OCI-LY7 (cell line): ENCODE data around the gene HABP4. TPM values are rescaled to one million over a fixed set of nuclear protein-coding genes. Genes with fewer than 3 reads are reported as not detected.

ENCODE experiments used
- BruUV-seq: library from RNA; stranded (reverse); fragments of 400-500 nt; replicated peaks from 2 replicates; lab custom pipeline; 2021; lab: Mats Ljungman, UMichigan
- CTCF ChIA-PET: fragments of 300-600 bp; sonication (Branson Sonifier 250); formaldehyde crosslinking; loops from one replicate; lab custom pipeline; 2022; ENCODE audit warnings: antibody characterized with exemption; ENCODE audit not compliant: unreplicated experiment; lab: Charles Lee
- POLR2A ChIA-PET: fragments of 300-600 bp; sonication (Branson Sonifier 250); formaldehyde crosslinking; loops from one replicate; lab custom pipeline; 2022; ENCODE audit warnings: antibody characterized with exemption; lab: Charles Lee
- DNase-seq: peaks from one replicate; pipeline ENCODE4 v3.0.0-alpha.2; 2015; ENCODE audit warnings: low spot score
- H2AFZ ChIP-seq: fragments of 200-600 bp; sonication (generic), shearing (Covaris generic); 2 replicates; pipeline ENCODE4 v1.6.1; 2014; ENCODE audit warnings: mild to moderate bottlenecking, antibody characterized with exemption, low read length, moderate library complexity
- H3K27ac ChIP-seq: fragments of 200-600 bp; sonication (generic); 2 replicates; pipeline ENCODE4 v1.5.1; 2014; ENCODE audit warnings: mixed run types, low read depth, mild to moderate bottlenecking, moderate library complexity, low read length, inconsistent platforms; ENCODE audit not compliant: poor library complexity, severe bottlenecking
- H3K36me3 ChIP-seq: fragments of 200-600 bp; sonication (generic); 2 replicates; pipeline ENCODE4 v1.6.1; 2014; ENCODE audit warnings: mild to moderate bottlenecking, antibody characterized with exemption, low read length, moderate library complexity, mixed read lengths; ENCODE audit not compliant: insufficient read depth
- H3K4me1 ChIP-seq: fragments of 200-600 bp; sonication (generic); 2 replicates; pipeline ENCODE4 v1.5.1; 2014; ENCODE audit warnings: mild to moderate bottlenecking, low read length; ENCODE audit not compliant: insufficient read depth, poor library complexity, severe bottlenecking
- H3K4me2 ChIP-seq: fragments of 200-600 bp; sonication (generic); 2 replicates; pipeline ENCODE4 v1.6.1; 2014; ENCODE audit warnings: mild to moderate bottlenecking, low read length
- H3K4me3 ChIP-seq: fragments of 200-600 bp; sonication (generic); 2 replicates; pipeline ENCODE4 v1.5.1; 2014; ENCODE audit warnings: mild to moderate bottlenecking, low read depth, low read length; ENCODE audit not compliant: poor library complexity, severe bottlenecking
- H3K79me2 ChIP-seq: fragments of 200-600 bp; sonication (generic); 2 replicates; pipeline ENCODE4 v1.6.1; 2016; ENCODE audit warnings: low read depth, mild to moderate bottlenecking, low read length, moderate library complexity, mixed read lengths; ENCODE audit not compliant: insufficient read depth
- H3K9me2 ChIP-seq: fragments of 200-600 bp; sonication (generic); 2 replicates; pipeline ENCODE4 v1.6.1; 2016; ENCODE audit warnings: mild to moderate bottlenecking, low read length, mixed read lengths; ENCODE audit not compliant: insufficient read depth
- H3K9me3 ChIP-seq: fragments of 200-600 bp; sonication (generic); 2 replicates; pipeline ENCODE4 v1.6.1; 2014; ENCODE audit warnings: mild to moderate bottlenecking, mixed run types, low read length, mixed read lengths
- H4K20me1 ChIP-seq: fragments of 200-600 bp; sonication (generic); 2 replicates; pipeline ENCODE4 v1.6.1; 2014; ENCODE audit warnings: mild to moderate bottlenecking, antibody characterized with exemption, low read length, moderate library complexity, mixed read lengths; ENCODE audit not compliant: insufficient read depth
- EZH2phosphoT487 ChIP-seq: fragments of 200-600 bp; sonication (generic); IDR thresholded peaks from 2 replicates; pipeline ENCODE4 v1.6.1; 2018; ENCODE audit warnings: low read depth, borderline replicate concordance, mild to moderate bottlenecking, mixed run types, antibody characterized with exemption, low read length, moderate library complexity, mixed read lengths
- intact Hi-C: fragments of 100-400 bp; cut with micrococcal nuclease; formaldehyde crosslinking; loops from one replicate; pipeline ENCODE4 v1.10.0; 2022; ENCODE audit not compliant: unreplicated experiment
- total RNA-seq, 2 experiments: library from RNA; depleted of rRNA in 1 of 2; stranded (reverse); fragments of >200 nt in 1 of 2; shearing (Covaris generic) in 1 of 2; gene quantifications; 2 replicates each; pipeline ENCODE4 v1.2.3, GENCODE V29; 2014 to 2022
- TF ChIP-seq, protein P1 (sequence below): fragments of 200-600 bp; sonication (generic); conservative IDR thresholded peaks from 2 replicates; pipeline ENCODE4 v1.5.1; 2014; ENCODE audit warnings: mild to moderate bottlenecking, antibody characterized with exemption, low read length, moderate library complexity, mixed read lengths

HABP4 gene
- total RNA-seq, 2 experiments from 2014 or later: 6.0 to 11.0 TPM

DNA sequence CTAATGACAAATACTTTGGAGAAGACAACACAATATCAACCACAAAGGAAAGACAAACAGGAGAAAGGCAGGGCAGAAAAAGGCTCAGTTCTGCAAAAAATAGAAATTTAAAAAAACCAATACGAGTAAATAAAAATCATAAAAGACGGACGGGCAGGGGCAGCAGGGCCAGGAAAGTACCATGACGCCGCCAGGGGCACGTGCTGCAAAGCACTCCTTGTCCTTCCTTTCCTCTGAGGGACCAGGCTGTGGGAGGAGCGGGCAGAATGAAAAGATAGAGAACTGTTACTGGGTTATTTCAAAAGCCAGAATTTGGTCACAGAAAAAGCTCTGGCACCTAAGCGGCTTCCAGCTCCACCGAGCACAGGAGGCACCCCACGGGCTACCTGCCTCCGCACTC, 53.9 kb downstream of the HABP4 start:
- no peaks in the 10 kb centered on the region for H4K20me1 ChIP-seq
- CTCF ChIA-PET: no interaction called here
- no peaks in the 10 kb centered on the region for H3K9me3 ChIP-seq
- H3K4me2 ChIP-seq: no peak overlapping the region
- no TSS peak for BruUV-seq
- POLR2A ChIA-PET: interaction anchor here (0.6 kb wide), 1 partner anchor 129 kb away, joined by 5 read pairs; no protein-coding TSS in a partner anchor
- H3K9me2 ChIP-seq: no peaks in the 10 kb centered on the region
- H3K36me3 ChIP-seq: no peaks in the 10 kb centered on the region
- no peak for DNase-seq
- H3K27ac ChIP-seq: no peak overlapping the region
- no peak overlapping the region for H2AFZ ChIP-seq
- TF ChIP-seq, protein P1, sequence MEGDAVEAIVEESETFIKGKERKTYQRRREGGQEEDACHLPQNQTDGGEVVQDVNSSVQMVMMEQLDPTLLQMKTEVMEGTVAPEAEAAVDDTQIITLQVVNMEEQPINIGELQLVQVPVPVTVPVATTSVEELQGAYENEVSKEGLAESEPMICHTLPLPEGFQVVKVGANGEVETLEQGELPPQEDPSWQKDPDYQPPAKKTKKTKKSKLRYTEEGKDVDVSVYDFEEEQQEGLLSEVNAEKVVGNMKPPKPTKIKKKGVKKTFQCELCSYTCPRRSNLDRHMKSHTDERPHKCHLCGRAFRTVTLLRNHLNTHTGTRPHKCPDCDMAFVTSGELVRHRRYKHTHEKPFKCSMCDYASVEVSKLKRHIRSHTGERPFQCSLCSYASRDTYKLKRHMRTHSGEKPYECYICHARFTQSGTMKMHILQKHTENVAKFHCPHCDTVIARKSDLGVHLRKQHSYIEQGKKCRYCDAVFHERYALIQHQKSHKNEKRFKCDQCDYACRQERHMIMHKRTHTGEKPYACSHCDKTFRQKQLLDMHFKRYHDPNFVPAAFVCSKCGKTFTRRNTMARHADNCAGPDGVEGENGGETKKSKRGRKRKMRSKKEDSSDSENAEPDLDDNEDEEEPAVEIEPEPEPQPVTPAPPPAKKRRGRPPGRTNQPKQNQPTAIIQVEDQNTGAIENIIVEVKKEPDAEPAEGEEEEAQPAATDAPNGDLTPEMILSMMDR: no peak
- no peak for TF ChIP-seq EZH2phosphoT487
- no peak overlapping the region for H3K4me3 ChIP-seq
- intact Hi-C loops: no loop called here
- no peaks in the 10 kb centered on the region for H3K4me1 ChIP-seq
- no peaks in the 10 kb centered on the region for H3K79me2 ChIP-seq

DNA sequence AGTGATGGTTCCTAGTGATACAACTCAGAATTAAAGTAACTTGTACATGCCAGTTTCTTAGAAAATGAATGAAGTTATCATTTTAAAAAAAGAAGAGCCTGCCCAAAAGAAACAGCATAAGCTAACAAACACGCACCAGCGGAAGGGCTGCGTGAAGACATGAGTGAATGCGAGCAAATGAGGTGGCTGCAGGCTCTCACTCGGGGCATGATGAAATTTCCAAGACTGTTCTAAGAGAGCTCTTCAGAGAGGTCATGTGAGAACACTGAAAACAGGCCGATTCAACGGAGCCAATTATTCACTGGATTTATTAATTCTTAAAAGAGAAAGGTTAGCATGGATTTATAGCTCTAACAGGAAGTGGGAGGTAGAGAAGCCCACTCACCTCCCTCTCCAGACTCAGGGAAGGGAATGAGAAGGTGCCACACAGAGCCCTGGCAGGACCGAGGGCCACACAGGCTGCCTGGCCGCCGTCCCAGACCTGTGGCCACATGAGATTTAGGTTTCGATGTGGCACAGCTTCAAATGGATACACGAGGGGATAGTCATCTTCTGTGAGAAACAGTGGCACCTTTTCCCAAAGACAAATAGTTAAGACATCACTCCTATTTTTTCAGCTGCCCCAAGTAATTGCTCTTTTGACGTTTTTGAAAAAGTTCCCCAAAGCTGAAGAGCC, 55.5 kb downstream of the HABP4 start:
- BruUV-seq: no TSS peak
- intact Hi-C loops: no loop called here
- Histone ChIP-seq H3K9me2 (no peaks in the 10 kb centered on the region), H3K36me3 (no peaks in the 10 kb centered on the region), H3K4me3 (no peak overlapping the region), H4K20me1 (no peaks in the 10 kb centered on the region), H3K9me3 (no peaks in the 10 kb centered on the region), H3K4me2 (no peak overlapping the region), H2AFZ (no peak overlapping the region), H3K27ac (no peak overlapping the region), H3K4me1 (no peaks in the 10 kb centered on the region), H3K79me2 (no peaks in the 10 kb centered on the region)
- TF ChIP-seq, protein P1: no peak
- no peak for TF ChIP-seq EZH2phosphoT487
- no peak for DNase-seq
- ChIA-PET CTCF (no interaction called here), POLR2A (interaction anchor here (0.5 to 0.6 kb wide), 2 partner anchors 16 to 890 kb away, joined by 3 read pairs; no protein-coding TSS in a partner anchor)
